SK-N-MC (cell line): Measurements from ENCODE around the gene ZNHIT6.

ENCODE experiments used
- EZH2 ChIP-seq: fragments of 200-600 bp; sonication (generic); IDR thresholded peaks from one replicate; pipeline ENCODE4 v1.6.1; 2017; ENCODE audit warnings: antibody characterized with exemption
- POLR2AphosphoS5 ChIP-seq: IDR thresholded peaks from 2 replicates; pipeline ENCODE4 v1.6.1; 2012; ENCODE audit warnings: mild to moderate bottlenecking, low read depth, low read length, borderline replicate concordance

DNA sequence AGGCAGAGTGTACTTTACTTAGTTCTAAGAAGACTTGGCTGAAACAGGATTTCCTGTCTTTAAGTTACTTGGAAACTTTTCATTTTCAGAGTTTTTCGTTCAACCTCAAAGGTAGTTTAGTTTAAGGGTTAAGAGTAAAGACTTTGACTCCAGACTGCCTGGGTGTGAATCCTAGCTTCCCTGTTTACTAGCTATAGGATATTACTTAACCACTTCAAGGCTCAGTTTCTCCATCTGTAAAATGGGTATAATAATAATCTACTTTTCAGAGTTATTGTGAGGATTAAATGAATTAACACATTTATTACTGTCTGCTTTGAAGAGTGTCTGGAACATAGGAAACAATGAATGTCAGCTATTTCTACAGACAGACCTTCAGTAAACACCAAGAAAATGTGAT, 30.0 kb downstream of the ZNHIT6 start:
- TF ChIP-seq EZH2 (no peak), POLR2AphosphoS5 (no peak)
